ENCODE measurements around the gene YPEL2.

The YPEL2 gene

GRCh38 chr17:59330053-59330942 is 1.2 kb upstream of the YPEL2 start:
- H3K36me3 ChIP-seq (ENCODE audit: insufficient read depth, low read length): no peaks in the 10 kb centered on the region
- no peak overlapping the region; the same call in 1 of the 2 replicates for H3K4me2 ChIP-seq (ENCODE audit: insufficient read depth, low read length)
- no peak overlapping the region for H3K27ac ChIP-seq (ENCODE audit: low read length)
- H3K4me3 ChIP-seq (ENCODE audit: low read depth in 1 of 2, low read length in 2 of 2): no peak overlapping the region
- DNase-seq (no peak), ATAC-seq (ENCODE audit: insufficient read depth, low read depth) (no peak)
- no peak overlapping the region for H3K9ac ChIP-seq (ENCODE audit: low read depth, low read length)
- H3K4me1 ChIP-seq (ENCODE audit: insufficient read depth, low read length): peaks cover 19% of the 10 kb centered on the region
- H3K79me2 ChIP-seq (ENCODE audit: insufficient read depth, low read length): no peaks in the 10 kb centered on the region
- no peak overlapping the region for H2AFZ ChIP-seq (ENCODE audit: low read depth, low read length)
- peaks cover 13% of the 10 kb centered on the region for H4K20me1 ChIP-seq (ENCODE audit: insufficient read depth, low read length)
- H3K27me3 ChIP-seq (ENCODE audit: insufficient read depth, low read length, poor library complexity): peaks cover 34% of the 10 kb centered on the region
- H3K9me3 ChIP-seq (ENCODE audit: insufficient read depth, low read length, severe bottlenecking): no peaks in the 10 kb centered on the region
- no peak for TF ChIP-seq CTCF (IDR thresholded peaks at IDR 0.05; ENCODE audit: borderline replicate concordance, extremely low read depth, low read length, poor library complexity, severe bottlenecking)
- TF ChIP-seq EZH2 (IDR thresholded peaks at IDR 0.05; ENCODE audit: borderline replicate concordance, low read depth, low read length, severe bottlenecking): no peak

- ATAC-seq (ENCODE audit: insufficient read depth, low read depth): no peak
- H3K4me3 ChIP-seq (ENCODE audit: low read depth in 1 of 2, low read length in 2 of 2): peak overlapping the region; percentile 29 to 65; a peak in 3 of 4 replicates
- no peaks in the 10 kb centered on the region for H3K79me2 ChIP-seq (ENCODE audit: insufficient read depth, low read length)
- H3K27ac ChIP-seq (ENCODE audit: low read length): no peak overlapping the region
- peaks cover 13% of the 10 kb centered on the region for H4K20me1 ChIP-seq (ENCODE audit: insufficient read depth, low read length)
- no peaks in the 10 kb centered on the region for H3K36me3 ChIP-seq (ENCODE audit: insufficient read depth, low read length)
- peaks cover 34% of the 10 kb centered on the region for H3K27me3 ChIP-seq (ENCODE audit: insufficient read depth, low read length, poor library complexity)
- TF ChIP-seq EZH2 (IDR thresholded peaks at IDR 0.05; ENCODE audit: borderline replicate concordance, low read depth, low read length, severe bottlenecking): no peak
- TF ChIP-seq CTCF (IDR thresholded peaks at IDR 0.05; ENCODE audit: borderline replicate concordance, extremely low read depth, low read length, poor library complexity, severe bottlenecking): no peak
- DNase-seq: peak; percentile 21
- peak overlapping the region; percentile 73 for H2AFZ ChIP-seq (ENCODE audit: low read depth, low read length)
- no peaks in the 10 kb centered on the region for H3K9me3 ChIP-seq (ENCODE audit: insufficient read depth, low read length, severe bottlenecking)
- peak overlapping the region; percentile 55 for H3K9ac ChIP-seq (ENCODE audit: low read depth, low read length)
- peaks cover 19% of the 10 kb centered on the region for H3K4me1 ChIP-seq (ENCODE audit: insufficient read depth, low read length)
- H3K4me2 ChIP-seq (ENCODE audit: insufficient read depth, low read length): peak overlapping the region; percentile 99
Observed at GRCh38 chr17:59331929-59332748, 684 bp downstream of the YPEL2 start.

GRCh38 chr17:59332749-59333377 is 1.4 kb downstream of the YPEL2 start:
- H3K4me3 ChIP-seq (ENCODE audit: low read depth in 1 of 2, low read length in 2 of 2): peak overlapping the region; percentile 29 to 65; a peak in 3 of 4 replicates
- peaks cover 19% of the 10 kb centered on the region for H3K4me1 ChIP-seq (ENCODE audit: insufficient read depth, low read length)
- H3K27me3 ChIP-seq (ENCODE audit: insufficient read depth, low read length, poor library complexity): peaks cover 34% of the 10 kb centered on the region
- H3K36me3 ChIP-seq (ENCODE audit: insufficient read depth, low read length): no peaks in the 10 kb centered on the region
- TF ChIP-seq EZH2 (IDR thresholded peaks at IDR 0.05; ENCODE audit: borderline replicate concordance, low read depth, low read length, severe bottlenecking) (peak; percentile 34), CTCF (IDR thresholded peaks at IDR 0.05; ENCODE audit: borderline replicate concordance, extremely low read depth, low read length, poor library complexity, severe bottlenecking) (no peak)
- peak overlapping the region; percentile 99 for H3K4me2 ChIP-seq (ENCODE audit: insufficient read depth, low read length)
- DNase-seq (peak; percentile 15), ATAC-seq (ENCODE audit: insufficient read depth, low read depth) (no peak)
- H3K27ac ChIP-seq (ENCODE audit: low read length): no peak overlapping the region
- H3K9me3 ChIP-seq (ENCODE audit: insufficient read depth, low read length, severe bottlenecking): no peaks in the 10 kb centered on the region
- H3K9ac ChIP-seq (ENCODE audit: low read depth, low read length): peak overlapping the region; percentile 55
- H4K20me1 ChIP-seq (ENCODE audit: insufficient read depth, low read length): peaks cover 13% of the 10 kb centered on the region
- H2AFZ ChIP-seq (ENCODE audit: low read depth, low read length): peak overlapping the region; percentile 73
- H3K79me2 ChIP-seq (ENCODE audit: insufficient read depth, low read length): no peaks in the 10 kb centered on the region

Data from DND-41 (cell line).